KMS-11 (cell line): ENCODE data around the gene CXCR6.

Source experiments
- H2AFZ ChIP-seq: fragments of 200-600 bp; sonication (generic); 2 replicates; pipeline ENCODE4 v1.6.1; 2016; ENCODE audit warnings: antibody characterized with exemption, mixed run types, low read depth
- H3K27ac ChIP-seq: fragments of 200-600 bp; sonication (generic); 2 replicates; pipeline ENCODE4 v1.6.1; 2016; ENCODE audit warnings: mild to moderate bottlenecking, mixed run types
- H3K27me3 ChIP-seq: fragments of 200-600 bp; sonication (generic); 2 replicates; pipeline ENCODE4 v1.6.1; 2017; ENCODE audit warnings: mild to moderate bottlenecking, low read depth, mixed run types, moderate library complexity; ENCODE audit not compliant: insufficient read depth
- H3K36me3 ChIP-seq: fragments of 200-600 bp; sonication (generic); 2 replicates; pipeline ENCODE4 v1.6.1; 2017; ENCODE audit warnings: mild to moderate bottlenecking, mixed run types; ENCODE audit not compliant: insufficient read depth
- H3K4me1 ChIP-seq: fragments of 200-600 bp; sonication (generic); 2 replicates; pipeline ENCODE4 v1.6.1; 2016; ENCODE audit warnings: mild to moderate bottlenecking, low read depth, mixed run types; ENCODE audit not compliant: poor library complexity, severe bottlenecking
- H3K4me2 ChIP-seq: fragments of 200-600 bp; sonication (generic); 2 replicates; pipeline ENCODE4 v1.7.0; 2016; ENCODE audit warnings: mild to moderate bottlenecking, mixed run types
- H3K4me3 ChIP-seq: fragments of 200-600 bp; sonication (generic); IDR thresholded peaks from 2 replicates; pipeline ENCODE4 v1.6.1; 2017; ENCODE audit warnings: low read depth, low read length, mixed read lengths; ENCODE audit not compliant: insufficient read depth
- H3K79me2 ChIP-seq: fragments of 200-600 bp; sonication (generic); 2 replicates; pipeline ENCODE4 v1.6.1; 2016; ENCODE audit warnings: low read depth, mixed run types; ENCODE audit not compliant: insufficient read depth
- H3K9ac ChIP-seq: fragments of 200-600 bp; sonication (generic); 2 replicates; pipeline ENCODE4 v1.6.1; 2016; ENCODE audit warnings: mild to moderate bottlenecking, mixed run types
- H4K20me1 ChIP-seq: fragments of 200-600 bp; sonication (generic); 2 replicates; pipeline ENCODE4 v1.6.1; 2016; ENCODE audit warnings: mild to moderate bottlenecking, mixed run types; ENCODE audit not compliant: insufficient read depth
- CTCF ChIP-seq: fragments of 200-600 bp; sonication (generic); conservative IDR thresholded peaks from 2 replicates; pipeline ENCODE4 v1.6.1; 2017; ENCODE audit warnings: low read depth, mild to moderate bottlenecking, antibody characterized with exemption, low read length, moderate library complexity, mixed read lengths

CXCR6 gene

GRCh38 chr3:45923755-45924154, 19.5 kb upstream of the CXCR6 start:
- Histone ChIP-seq H3K27ac (no peak overlapping the region), H3K4me3 (no peak overlapping the region), H3K27me3 (no peaks in the 10 kb centered on the region), H2AFZ (no peak overlapping the region), H3K4me1 (peaks cover 4% of the 10 kb centered on the region), H3K36me3 (no peaks in the 10 kb centered on the region), H3K4me2 (no peak overlapping the region), H3K79me2 (no peaks in the 10 kb centered on the region), H3K9ac (no peak overlapping the region), H4K20me1 (no peaks in the 10 kb centered on the region)
- no peak for TF ChIP-seq CTCF

DNA sequence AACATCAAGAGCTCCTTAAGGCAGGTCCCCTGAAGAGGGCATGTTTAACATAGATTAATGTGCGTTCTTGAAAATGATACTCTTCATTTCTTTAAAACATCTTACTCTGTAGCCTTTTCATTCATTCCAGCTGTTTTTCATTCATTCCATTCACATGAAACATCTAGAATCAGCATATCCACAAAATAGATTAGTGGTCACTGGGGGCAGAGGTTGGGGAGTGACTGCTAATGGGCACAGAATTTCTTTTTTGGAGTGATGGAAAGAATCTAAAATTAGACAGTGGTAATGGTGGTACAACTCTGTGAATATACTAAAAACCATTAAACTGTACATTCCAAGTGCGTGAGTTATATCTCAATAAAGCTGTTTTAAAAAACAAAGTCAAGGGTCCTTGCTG, 15.4 kb upstream of the CXCR6 start:
- Histone ChIP-seq H3K36me3 (no peaks in the 10 kb centered on the region), H3K9ac (no peak overlapping the region), H3K27me3 (no peaks in the 10 kb centered on the region), H3K4me3 (no peak overlapping the region), H3K4me1 (peaks cover 4% of the 10 kb centered on the region), H3K4me2 (no peak overlapping the region), H3K27ac (no peak overlapping the region), H4K20me1 (no peaks in the 10 kb centered on the region), H3K79me2 (no peaks in the 10 kb centered on the region), H2AFZ (no peak overlapping the region)
- no peak for TF ChIP-seq CTCF

GRCh38 chr3:45929042-45929679, 14.1 kb upstream of the CXCR6 start:
- Histone ChIP-seq H3K27ac (no peak overlapping the region), H3K4me3 (no peak overlapping the region), H4K20me1 (no peaks in the 10 kb centered on the region), H3K4me1 (peaks cover 2% of the 10 kb centered on the region), H3K36me3 (no peaks in the 10 kb centered on the region), H3K9ac (no peak overlapping the region), H3K79me2 (no peaks in the 10 kb centered on the region), H3K27me3 (no peaks in the 10 kb centered on the region), H2AFZ (no peak overlapping the region), H3K4me2 (no peak overlapping the region)
- TF ChIP-seq CTCF: peak; percentile 79

GRCh38 chr3:45931496-45931895, 11.8 kb upstream of the CXCR6 start:
- Histone ChIP-seq H3K79me2 (no peaks in the 10 kb centered on the region), H3K36me3 (no peaks in the 10 kb centered on the region), H3K4me1 (no peaks in the 10 kb centered on the region), H2AFZ (no peak overlapping the region), H4K20me1 (no peaks in the 10 kb centered on the region), H3K4me3 (no peak overlapping the region), H3K9ac (no peak overlapping the region), H3K4me2 (no peak overlapping the region), H3K27ac (no peak overlapping the region), H3K27me3 (no peaks in the 10 kb centered on the region)
- TF ChIP-seq CTCF: no peak
